ENCODE data around the gene CDH15. TPM values are rescaled to one million over a fixed set of nuclear protein-coding genes. Genes with fewer than 3 reads are reported as not detected.

The CDH15 gene
- total RNA-seq, 1 donor from 2014 or later = 0.18 TPM

GRCh38 chr16:89207993-89208392, 36.4 kb downstream of the CDH15 start:
- no peaks in the 10 kb centered on the region for H3K36me3 ChIP-seq (ENCODE audit: insufficient read depth, low read length)
- peaks cover 3% of the 10 kb centered on the region for H3K9me3 ChIP-seq (ENCODE audit: insufficient read depth, low read depth, low read length)
- Mint-ChIP-seq H3K4me3 (ENCODE audit: unreplicated experiment) (no peak overlapping the region), H3K27me3 (ENCODE audit: low read depth, unreplicated experiment) (peaks cover 26% of the 10 kb centered on the region), H3K27ac (ENCODE audit: unreplicated experiment) (no peak overlapping the region), H3K4me1 (ENCODE audit: low read depth, unreplicated experiment) (no peaks in the 10 kb centered on the region), H3K9me3 (ENCODE audit: unreplicated experiment) (peaks cover 4% of the 10 kb centered on the region), H3K36me3 (ENCODE audit: low read depth, unreplicated experiment) (no peaks in the 10 kb centered on the region)
- FAIRE-seq (no peak), DNase-seq (ENCODE audit: low read depth) (no peak)
- no peaks in the 10 kb centered on the region for H4K20me1 ChIP-seq (ENCODE audit: insufficient read depth, low read length)
- H3K27me3 ChIP-seq (ENCODE audit: insufficient read depth, low read length) = peaks cover 20% of the 10 kb centered on the region
- H2AFZ ChIP-seq (ENCODE audit: low read depth, low read length) = no peak overlapping the region
- no peaks in the 10 kb centered on the region for H3K79me2 ChIP-seq (ENCODE audit: insufficient read depth, low read length)
- H3K27ac ChIP-seq (ENCODE audit: low read depth, low read length) = no peak overlapping the region
- H3K9ac ChIP-seq (ENCODE audit: low read length) = no peak overlapping the region
- H3K4me2 ChIP-seq (ENCODE audit: low read length) = no peak overlapping the region
- H3K4me1 ChIP-seq (ENCODE audit: insufficient read depth, low read length) = peaks cover 5% of the 10 kb centered on the region
- TF ChIP-seq CTCF (IDR thresholded peaks at IDR 0.05; ENCODE audit: insufficient read depth, low read depth, low read length) (no peak), EZH2 (IDR thresholded peaks at IDR 0.05; ENCODE audit: insufficient read depth, low read length) (no peak)
- H3K4me3 ChIP-seq (ENCODE audit: insufficient read depth, low read depth, low read length) = no peak overlapping the region

- H2AFZ ChIP-seq (ENCODE audit: low read depth, low read length) = no peak overlapping the region
- FAIRE-seq = no peak
- H3K27ac Mint-ChIP-seq (ENCODE audit: unreplicated experiment) = no peak overlapping the region
- H3K9me3 Mint-ChIP-seq (ENCODE audit: unreplicated experiment) = no peaks in the 10 kb centered on the region
- TF ChIP-seq CTCF (IDR thresholded peaks at IDR 0.05; ENCODE audit: insufficient read depth, low read depth, low read length) (no peak), EZH2 (IDR thresholded peaks at IDR 0.05; ENCODE audit: insufficient read depth, low read length) (no peak)
- no peaks in the 10 kb centered on the region for H3K36me3 ChIP-seq (ENCODE audit: insufficient read depth, low read length)
- H3K79me2 ChIP-seq (ENCODE audit: insufficient read depth, low read length) = no peaks in the 10 kb centered on the region
- no peak overlapping the region for H3K4me3 ChIP-seq (ENCODE audit: insufficient read depth, low read depth, low read length)
- H3K27me3 Mint-ChIP-seq (ENCODE audit: low read depth, unreplicated experiment) = peaks cover 18% of the 10 kb centered on the region
- no peaks in the 10 kb centered on the region for H3K36me3 Mint-ChIP-seq (ENCODE audit: low read depth, unreplicated experiment)
- H3K9ac ChIP-seq (ENCODE audit: low read length) = no peak overlapping the region
- DNase-seq (ENCODE audit: low read depth) = no peak
- H3K4me1 Mint-ChIP-seq (ENCODE audit: low read depth, unreplicated experiment) = no peaks in the 10 kb centered on the region
- H3K27ac ChIP-seq (ENCODE audit: low read depth, low read length) = no peak overlapping the region
- no peaks in the 10 kb centered on the region for H3K9me3 ChIP-seq (ENCODE audit: insufficient read depth, low read depth, low read length)
- H3K27me3 ChIP-seq (ENCODE audit: insufficient read depth, low read length) = peaks cover 6% of the 10 kb centered on the region
- H4K20me1 ChIP-seq (ENCODE audit: insufficient read depth, low read length) = no peaks in the 10 kb centered on the region
- H3K4me3 Mint-ChIP-seq (ENCODE audit: unreplicated experiment) = no peak overlapping the region
- no peak overlapping the region for H3K4me2 ChIP-seq (ENCODE audit: low read length)
- peaks cover 5% of the 10 kb centered on the region for H3K4me1 ChIP-seq (ENCODE audit: insufficient read depth, low read length)
These were observed 38.0 kb downstream of the CDH15 start for GRCh38 chr16:89209522-89210044.

GRCh38 chr16:89210165-89210903, 38.8 kb downstream of the CDH15 start:
- Histone ChIP-seq H3K27me3 (ENCODE audit: insufficient read depth, low read length) (peaks cover 6% of the 10 kb centered on the region), H3K4me3 (ENCODE audit: insufficient read depth, low read depth, low read length) (no peak overlapping the region), H3K9ac (ENCODE audit: low read length) (no peak overlapping the region), H3K27ac (ENCODE audit: low read depth, low read length) (no peak overlapping the region), H3K4me1 (ENCODE audit: insufficient read depth, low read length) (peaks cover 5% of the 10 kb centered on the region), H4K20me1 (ENCODE audit: insufficient read depth, low read length) (no peaks in the 10 kb centered on the region), H3K4me2 (ENCODE audit: low read length) (no peak overlapping the region), H3K36me3 (ENCODE audit: insufficient read depth, low read length) (no peaks in the 10 kb centered on the region), H3K9me3 (ENCODE audit: insufficient read depth, low read depth, low read length) (no peaks in the 10 kb centered on the region), H3K79me2 (ENCODE audit: insufficient read depth, low read length) (no peaks in the 10 kb centered on the region), H2AFZ (ENCODE audit: low read depth, low read length) (no peak overlapping the region)
- FAIRE-seq = no peak
- no peaks in the 10 kb centered on the region for H3K9me3 Mint-ChIP-seq (ENCODE audit: unreplicated experiment)
- TF ChIP-seq EZH2 (IDR thresholded peaks at IDR 0.05; ENCODE audit: insufficient read depth, low read length) (no peak), CTCF (IDR thresholded peaks at IDR 0.05; ENCODE audit: insufficient read depth, low read depth, low read length) (no peak)
- no peak overlapping the region for H3K27ac Mint-ChIP-seq (ENCODE audit: unreplicated experiment)
- no peak for DNase-seq (ENCODE audit: low read depth)
- no peaks in the 10 kb centered on the region for H3K4me1 Mint-ChIP-seq (ENCODE audit: low read depth, unreplicated experiment)
- peaks cover 18% of the 10 kb centered on the region for H3K27me3 Mint-ChIP-seq (ENCODE audit: low read depth, unreplicated experiment)
- H3K4me3 Mint-ChIP-seq (ENCODE audit: unreplicated experiment) = no peak overlapping the region
- H3K36me3 Mint-ChIP-seq (ENCODE audit: low read depth, unreplicated experiment) = no peaks in the 10 kb centered on the region

Measured in astrocyte (in vitro differentiated cells and primary cell).